Endodermal cell (in vitro differentiated cells): ENCODE measurements around the gene GSC2. TPM values are rescaled to one million over a fixed set of nuclear protein-coding genes. Genes with fewer than 3 reads are reported as not detected.

ENCODE experiments used
- DNase-seq: peaks from one replicate; pipeline ENCODE4 v3.0.0-alpha.2; 2017
- H3K27ac ChIP-seq: 2 replicates; pipeline ENCODE4 v1.5.1; 2013; ENCODE audit warnings: mild to moderate bottlenecking, low read depth, low read length, moderate library complexity
- H3K27me3 ChIP-seq: 2 replicates; pipeline ENCODE4 v1.6.1; 2013; ENCODE audit warnings: mild to moderate bottlenecking, low read length, moderate library complexity; ENCODE audit not compliant: insufficient read depth, control insufficient read depth, poor library complexity, severe bottlenecking
- H3K36me3 ChIP-seq: 2 replicates; pipeline ENCODE4 v1.7.0; 2013; ENCODE audit warnings: mild to moderate bottlenecking, low read length, moderate library complexity; ENCODE audit not compliant: control insufficient read depth, insufficient read depth
- H3K4me1 ChIP-seq: one replicate; pipeline ENCODE4 v1.7.0; 2013; ENCODE audit warnings: low read length; ENCODE audit not compliant: control insufficient read depth, insufficient read depth
- H3K4me3 ChIP-seq: 2 replicates; pipeline ENCODE4 v1.5.1; 2013; ENCODE audit warnings: mild to moderate bottlenecking, low read length, moderate library complexity
- H3K9ac ChIP-seq: 2 replicates; pipeline ENCODE4 v1.6.1; 2013; ENCODE audit warnings: mild to moderate bottlenecking, low read length, moderate library complexity; ENCODE audit not compliant: poor library complexity, severe bottlenecking; ENCODE audit errors: extremely low read depth
- H3K9me3 ChIP-seq: 2 replicates; pipeline ENCODE4 v1.6.1; 2013; ENCODE audit warnings: mild to moderate bottlenecking, low read length, moderate library complexity; ENCODE audit not compliant: control insufficient read depth
- H3K27ac Mint-ChIP-seq: 2 replicates; pipeline ENCODE4 v1.8.0; 2020; ENCODE audit warnings: mixed read lengths
- H3K27me3 Mint-ChIP-seq: 2 replicates; pipeline ENCODE4 v1.8.0; 2021; ENCODE audit warnings: mild to moderate bottlenecking, mixed read lengths; ENCODE audit not compliant: insufficient read depth
- H3K36me3 Mint-ChIP-seq: 2 replicates; pipeline ENCODE4 v1.8.0; 2020; ENCODE audit warnings: low read depth, mixed read lengths
- H3K4me1 Mint-ChIP-seq: 2 replicates; pipeline ENCODE4 v1.8.0; 2020; ENCODE audit warnings: mixed read lengths
- H3K4me3 Mint-ChIP-seq: 2 replicates; pipeline ENCODE4 v1.8.0; 2020; ENCODE audit warnings: mild to moderate bottlenecking, moderate library complexity, mixed read lengths
- H3K9me3 Mint-ChIP-seq: 2 replicates; pipeline ENCODE4 v1.8.0; 2020; ENCODE audit warnings: mild to moderate bottlenecking, mixed read lengths
- CTCF ChIP-seq: fragments of 200-600 bp; sonication (generic); conservative IDR thresholded peaks from 2 replicates; pipeline ENCODE4 v1.5.0; 2021; ENCODE audit warnings: antibody characterized with exemption, mild to moderate bottlenecking
- WGBS, 2 experiments: methylation state at CpG; one replicate each; pipeline versions ENCODE4 v1.1.5 to v1.1.7; 2013; ENCODE audit warnings: missing lambda C conversion rate in 2 of 2, mixed read lengths in 1 of 2; ENCODE audit not compliant: insufficient coverage in 1 of 2, insufficient read length in 1 of 2; 5-methylcytosine and 5-hydroxymethylcytosine counted together
- total RNA-seq, 2 donors: library from RNA; stranded (reverse); fragmentation: NEBNext Ultra II Directional in 1 of 2; extraction: Animal tissue kit (Norgen Biotek cat#: 25700) in 1 of 2; gene quantifications; 2 replicates in 1 of 2; 3 replicates in 1 of 2; pipeline ENCODE4 v1.2.1, GENCODE V29; 2021

Gene GSC2
- total RNA-seq, 2 donors from 2014 or later: not detected

- no peak for DNase-seq
- peak overlapping the region; percentile 70 for H3K27ac ChIP-seq
- Mint-ChIP-seq H3K4me3 (peak overlapping the region; percentile 80), H3K36me3 (no peaks in the 10 kb centered on the region), H3K27ac (peak overlapping the region; percentile 94), H3K9me3 (no peaks in the 10 kb centered on the region), H3K4me1 (peaks cover 31% of the 10 kb centered on the region), H3K27me3 (peaks cover 6% of the 10 kb centered on the region)
- TF ChIP-seq CTCF: no peak
- H3K27me3 ChIP-seq: no peaks in the 10 kb centered on the region
- H3K9ac ChIP-seq: peak overlapping the region; percentile 67
- H3K4me1 ChIP-seq: peaks cover 7% of the 10 kb centered on the region
- H3K9me3 ChIP-seq: no peaks in the 10 kb centered on the region
- H3K36me3 ChIP-seq: no peaks in the 10 kb centered on the region
- peak overlapping the region; percentile 82 for H3K4me3 ChIP-seq
- 19 to 37% methylated on average over 11 to 27 of the region's 27 CpGs for WGBS, 2 experiments
Observed at GRCh38 chr22:19122752-19123492, 27.2 kb downstream of the GSC2 start.

- no peaks in the 10 kb centered on the region for H3K36me3 ChIP-seq
- H3K27me3 ChIP-seq: no peaks in the 10 kb centered on the region
- Mint-ChIP-seq H3K27ac (peak within 1 kb of the TSS; percentile 94), H3K4me3 (peak within 1 kb of the TSS; percentile 80), H3K4me1 (peaks cover 38% of the 10 kb centered on the region), H3K27me3 (peaks cover 6% of the 10 kb centered on the region), H3K36me3 (no peaks in the 10 kb centered on the region), H3K9me3 (no peaks in the 10 kb centered on the region)
- DNase-seq: peak; percentile 99
- no peaks in the 10 kb centered on the region for H3K9me3 ChIP-seq
- TF ChIP-seq CTCF: no peak
- H3K27ac ChIP-seq: peak within 1 kb of the TSS; percentile 89
- peak within 1 kb of the TSS; percentile 90 for H3K4me3 ChIP-seq
- 0% methylated on average over 8 to 67 of the region's 67 CpGs for WGBS, 2 experiments
- peak within 1 kb of the TSS; percentile 85 for H3K9ac ChIP-seq
- H3K4me1 ChIP-seq: peaks cover 11% of the 10 kb centered on the region
Observed at GRCh38 chr22:19122143-19122751, 27.8 kb downstream of the GSC2 start, which contains the start of gene DGCR2. Gene DGCR2 (minus strand): TSS chr22:19122412. CDS start chr22:19122206, 206 bp downstream.

GRCh38 chr22:19121631-19122142, 28.4 kb downstream of the GSC2 start:
- peaks cover 6% of the 10 kb centered on the region for H3K27me3 Mint-ChIP-seq
- peaks cover 44% of the 10 kb centered on the region for H3K4me1 Mint-ChIP-seq
- no peaks in the 10 kb centered on the region for H3K36me3 Mint-ChIP-seq
- no peak for TF ChIP-seq CTCF
- peak overlapping the region; percentile 80 for H3K4me3 Mint-ChIP-seq
- peaks cover 12% of the 10 kb centered on the region for H3K4me1 ChIP-seq
- H3K27ac ChIP-seq: peak overlapping the region; percentile 89
- DNase-seq: peak; percentile 79
- H3K9ac ChIP-seq: peak overlapping the region; percentile 85
- no peaks in the 10 kb centered on the region for H3K36me3 ChIP-seq
- H3K27me3 ChIP-seq: no peaks in the 10 kb centered on the region
- no peaks in the 10 kb centered on the region for H3K9me3 Mint-ChIP-seq
- H3K27ac Mint-ChIP-seq: peak overlapping the region; percentile 94
- 0% methylated on average over 16 to 47 of the region's 47 CpGs for whole genome bisulfite sequencing, 2 experiments
- no peaks in the 10 kb centered on the region for H3K9me3 ChIP-seq
- H3K4me3 ChIP-seq: peak overlapping the region; percentile 90
